ENCODE results near the gene IFT80.

The IFT80 gene

DNA sequence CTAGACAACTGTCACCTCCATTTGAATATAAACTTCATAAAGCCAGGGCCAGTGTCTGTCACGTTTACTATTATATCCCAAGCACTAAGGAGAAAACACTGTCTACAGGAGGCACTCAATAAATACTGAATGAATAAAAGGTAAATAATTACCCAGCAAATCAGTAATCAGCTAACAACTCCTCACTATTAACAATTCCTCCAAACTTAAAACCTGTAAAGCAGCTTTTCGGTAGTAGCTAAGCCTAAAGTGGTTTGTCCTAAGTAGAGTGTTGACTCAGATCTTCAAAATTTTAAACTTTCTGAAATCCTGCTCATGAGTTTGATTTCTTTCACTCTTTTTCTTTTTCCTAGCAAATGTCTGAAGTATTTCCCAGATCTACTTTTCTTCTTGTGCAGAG lies 133.9 kb downstream of the IFT80 start:
- TF ChIP-seq CTCF (IDR thresholded peaks at IDR 0.05; ENCODE audit: insufficient read depth, low read length, poor library complexity, severe bottlenecking), result no peak
- Histone ChIP-seq H3K27me3 (ENCODE audit: low read length) (no peaks in the 10 kb centered on the region), H3K9me2 (replicated peaks; ENCODE audit: insufficient read depth, low read length) (no peaks in the 10 kb centered on the region), H3K27ac (ENCODE audit: low read depth, low read length) (no peak overlapping the region), H3K36me3 (ENCODE audit: low read length) (no peaks in the 10 kb centered on the region), H3K4me2 (ENCODE audit: low read depth, low read length, poor library complexity, severe bottlenecking) (no peak overlapping the region), H2AFZ (ENCODE audit: low read depth, low read length, severe bottlenecking) (no peak overlapping the region), H3K4me3 (ENCODE audit: insufficient read depth, low read length, poor library complexity, severe bottlenecking) (no peak overlapping the region), H3K9me3 (ENCODE audit: insufficient read depth, low read length) (no peaks in the 10 kb centered on the region), H3K9ac (ENCODE audit: low read length) (no peak overlapping the region), H3K79me2 (ENCODE audit: insufficient read depth, low read length) (no peaks in the 10 kb centered on the region), H3F3A (ENCODE audit: insufficient read depth) (no peaks in the 10 kb centered on the region), H4K20me1 (ENCODE audit: low read depth, low read length) (no peaks in the 10 kb centered on the region)

DNA sequence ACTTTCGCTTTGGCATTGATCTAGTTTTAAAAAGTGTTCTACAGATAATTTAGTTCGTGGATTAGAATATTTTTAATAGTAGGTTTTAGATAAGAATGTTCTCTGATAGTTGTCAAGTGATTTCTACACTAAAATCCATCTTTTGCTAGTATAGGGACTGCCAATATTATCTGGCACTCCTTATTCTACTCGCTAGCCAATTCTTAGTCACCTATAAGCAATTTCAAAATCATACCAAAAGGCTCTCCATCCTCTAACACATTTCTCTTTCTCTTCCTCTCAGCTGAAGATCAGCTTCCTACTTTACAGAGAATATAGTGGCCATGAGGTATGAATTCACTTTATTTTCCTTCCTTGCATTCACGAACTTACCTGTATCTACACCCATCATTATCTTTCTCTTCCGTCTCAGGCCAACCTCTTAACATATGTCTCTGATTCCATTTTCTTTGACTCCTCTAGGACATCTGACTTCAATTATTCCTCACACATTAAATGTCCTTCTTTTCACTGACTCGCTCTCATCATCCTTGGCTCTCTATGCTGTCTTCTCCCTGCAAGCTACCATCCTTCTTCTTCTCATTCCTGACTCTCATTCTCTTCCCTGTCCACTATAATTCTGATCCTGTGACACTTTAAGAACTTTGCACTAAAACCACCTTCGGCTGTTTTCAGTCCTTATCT lies 138.3 kb downstream of the IFT80 start:
- no peaks in the 10 kb centered on the region for H3F3A ChIP-seq (ENCODE audit: insufficient read depth)
- no peaks in the 10 kb centered on the region for H3K9me2 ChIP-seq (replicated peaks; ENCODE audit: insufficient read depth, low read length)
- H4K20me1 ChIP-seq (ENCODE audit: low read depth, low read length), result no peaks in the 10 kb centered on the region
- no peaks in the 10 kb centered on the region for H3K27me3 ChIP-seq (ENCODE audit: low read length)
- TF ChIP-seq CTCF (IDR thresholded peaks at IDR 0.05; ENCODE audit: insufficient read depth, low read length, poor library complexity, severe bottlenecking) (no peak), EZH2phosphoT487 (conservative IDR thresholded peaks at IDR 0.05; ENCODE audit: low read length) (no peak)
- no peaks in the 10 kb centered on the region for H3K9me3 ChIP-seq (ENCODE audit: insufficient read depth, low read length)
- H3K79me2 ChIP-seq (ENCODE audit: insufficient read depth, low read length), result no peaks in the 10 kb centered on the region
- no peaks in the 10 kb centered on the region for H3K36me3 ChIP-seq (ENCODE audit: low read length)
- no peak overlapping the region for H3K4me2 ChIP-seq (ENCODE audit: low read depth, low read length, poor library complexity, severe bottlenecking)
- no peak overlapping the region for H2AFZ ChIP-seq (ENCODE audit: low read depth, low read length, severe bottlenecking)
- no peak overlapping the region for H3K4me3 ChIP-seq (ENCODE audit: insufficient read depth, low read length, poor library complexity, severe bottlenecking)
- H3K27ac ChIP-seq (ENCODE audit: low read depth, low read length), result no peak overlapping the region
- H3K9ac ChIP-seq (ENCODE audit: low read length), result no peak overlapping the region

GRCh38 chr3:160259589-160259988 lies 139.4 kb downstream of the IFT80 start:
- Histone ChIP-seq H3K4me3 (ENCODE audit: insufficient read depth, low read length, poor library complexity, severe bottlenecking) (no peak overlapping the region), H3K27ac (ENCODE audit: low read depth, low read length) (no peak overlapping the region), H3K9me3 (ENCODE audit: insufficient read depth, low read length) (no peaks in the 10 kb centered on the region), H3K27me3 (ENCODE audit: low read length) (no peaks in the 10 kb centered on the region), H3K4me2 (ENCODE audit: low read depth, low read length, poor library complexity, severe bottlenecking) (no peak overlapping the region), H3K9me2 (replicated peaks; ENCODE audit: insufficient read depth, low read length) (no peaks in the 10 kb centered on the region), H3K9ac (ENCODE audit: low read length) (no peak overlapping the region), H4K20me1 (ENCODE audit: low read depth, low read length) (no peaks in the 10 kb centered on the region), H3K79me2 (ENCODE audit: insufficient read depth, low read length) (no peaks in the 10 kb centered on the region), H3K36me3 (ENCODE audit: low read length) (no peaks in the 10 kb centered on the region), H2AFZ (ENCODE audit: low read depth, low read length, severe bottlenecking) (no peak overlapping the region), H3F3A (ENCODE audit: insufficient read depth) (no peaks in the 10 kb centered on the region)
- no peak for TF ChIP-seq EZH2phosphoT487 (conservative IDR thresholded peaks at IDR 0.05; ENCODE audit: low read length)

GRCh38 chr3:160257606-160258005 lies 141.4 kb downstream of the IFT80 start:
- H3F3A ChIP-seq (ENCODE audit: insufficient read depth), result no peaks in the 10 kb centered on the region
- H2AFZ ChIP-seq (ENCODE audit: low read depth, low read length, severe bottlenecking), result no peak overlapping the region
- no peaks in the 10 kb centered on the region for H3K36me3 ChIP-seq (ENCODE audit: low read length)
- H3K27ac ChIP-seq (ENCODE audit: low read depth, low read length), result no peak overlapping the region
- no peak for TF ChIP-seq EZH2phosphoT487 (conservative IDR thresholded peaks at IDR 0.05; ENCODE audit: low read length)
- no peak for TF ChIP-seq CTCF (IDR thresholded peaks at IDR 0.05; ENCODE audit: insufficient read depth, low read length, poor library complexity, severe bottlenecking)
- H3K9me2 ChIP-seq (replicated peaks; ENCODE audit: insufficient read depth, low read length), result no peaks in the 10 kb centered on the region
- H3K27me3 ChIP-seq (ENCODE audit: low read length), result no peaks in the 10 kb centered on the region
- no peak overlapping the region for H3K4me3 ChIP-seq (ENCODE audit: insufficient read depth, low read length, poor library complexity, severe bottlenecking)
- no peak overlapping the region for H3K9ac ChIP-seq (ENCODE audit: low read length)
- no peaks in the 10 kb centered on the region for H3K79me2 ChIP-seq (ENCODE audit: insufficient read depth, low read length)
- H3K9me3 ChIP-seq (ENCODE audit: insufficient read depth, low read length), result no peaks in the 10 kb centered on the region
- no peak overlapping the region for H3K4me2 ChIP-seq (ENCODE audit: low read depth, low read length, poor library complexity, severe bottlenecking)
- no peaks in the 10 kb centered on the region for H4K20me1 ChIP-seq (ENCODE audit: low read depth, low read length)
